H1 (cell line): ENCODE results near the gene PRKCA. TPM values are rescaled to one million over a fixed set of nuclear protein-coding genes. Genes with fewer than 3 reads are reported as not detected.

Source experiments
- CTCF ChIA-PET: fragments of 300-600 bp; sonication (Branson Sonifier 250); formaldehyde crosslinking; loops from one replicate; lab custom pipeline; 2021; ENCODE audit not compliant: partially characterized antibody; lab: Charles Lee
- POLR2A ChIA-PET: fragments of 300-600 bp; sonication (Branson Sonifier 250); formaldehyde crosslinking; loops from one replicate; lab custom pipeline; 2021; ENCODE audit warnings: inconsistent platforms; ENCODE audit not compliant: partially characterized antibody; lab: Charles Lee
- DNase-seq, 2 experiments: peaks; one replicate each; pipeline versions ENCODE4 v3.0.0 to v3.0.0-alpha.2; 2010 to 2022; ENCODE audit warnings: low spot score in 2 of 2, low read depth in 1 of 2, mixed read lengths in 1 of 2
- FAIRE-seq: peaks from 2 replicates; lab custom pipeline; 2011; peaks lifted over from hg19 to GRCh38; lab: Jason Lieb, UNC
- H2AFZ ChIP-seq: 2 replicates; pipeline ENCODE4 v1.8.1; 2012; ENCODE audit warnings: low read length, inconsistent platforms
- H2AK5ac ChIP-seq: 2 replicates; pipeline ENCODE4 v1.6.1; 2013; ENCODE audit warnings: low read depth, low read length
- H2BK120ac ChIP-seq: replicated peaks from 2 replicates; pipeline ENCODE3; 2013; ENCODE audit warnings: low read depth, low read length, inconsistent platforms
- H2BK12ac ChIP-seq: 2 replicates; pipeline ENCODE4 v1.6.1; 2013; ENCODE audit warnings: low read depth, low read length
- H2BK15ac ChIP-seq: 2 replicates; pipeline ENCODE4 v1.6.1; 2013; ENCODE audit warnings: low read length
- H2BK20ac ChIP-seq: 2 replicates; pipeline ENCODE4 v1.6.1; 2013; ENCODE audit warnings: low read length
- H2BK5ac ChIP-seq: 2 replicates; pipeline ENCODE4 v1.6.1; 2013; ENCODE audit warnings: low read depth, low read length
- H3K14ac ChIP-seq: 2 replicates; pipeline ENCODE4 v1.6.1; 2013; ENCODE audit warnings: inconsistent platforms; ENCODE audit not compliant: insufficient read length
- H3K18ac ChIP-seq: 2 replicates; pipeline ENCODE4 v1.6.1; 2013; ENCODE audit warnings: low read length; ENCODE audit errors: extremely low read depth
- H3K23ac ChIP-seq: 2 replicates; pipeline ENCODE4 v1.6.1; 2013; ENCODE audit warnings: inconsistent platforms; ENCODE audit not compliant: insufficient read length
- H3K23me2 ChIP-seq: 2 replicates; pipeline ENCODE4 v1.6.1; 2013; ENCODE audit warnings: low read depth, low read length
- H3K27ac ChIP-seq: 2 replicates; pipeline ENCODE4 v1.6.1; 2011; ENCODE audit warnings: low read depth, low read length, inconsistent platforms
- H3K27me3 ChIP-seq, 4 experiments: replicated peaks in 1 of 4; 1 replicate in 1 of 4; 2 replicates in 3 of 4; pipeline versions ENCODE4 v1.6.1 to v1.8.1; 2011 to 2013; ENCODE audit warnings: low read length in 3 of 4, mild to moderate bottlenecking in 3 of 4, inconsistent platforms in 2 of 4, mixed read lengths in 2 of 4, moderate library complexity in 1 of 4; ENCODE audit not compliant: control insufficient read depth in 3 of 4, insufficient read depth in 3 of 4; ENCODE audit errors: extremely low read depth in 1 of 4
- H3K36me3 ChIP-seq, 4 experiments: 2 replicates each; pipeline versions ENCODE4 v1.6.1 to v1.8.1; 2011 to 2013; ENCODE audit warnings: mild to moderate bottlenecking in 4 of 4, low read length in 3 of 4, moderate library complexity in 2 of 4, control low read depth in 1 of 4, inconsistent platforms in 1 of 4; ENCODE audit not compliant: insufficient read depth in 4 of 4, control insufficient read depth in 2 of 4
- H3K4ac ChIP-seq: replicated peaks from 2 replicates; pipeline ENCODE3; 2013; ENCODE audit warnings: low read length, low read depth, mixed read lengths, inconsistent platforms; ENCODE audit not compliant: insufficient read length
- H3K4me1 ChIP-seq, 4 experiments: replicated peaks in 1 of 4; 1 replicate in 1 of 4; 2 replicates in 3 of 4; pipeline versions ENCODE4 v1.6.1 to v1.8.1; 2011 to 2013; ENCODE audit warnings: low read length in 3 of 4, inconsistent platforms in 2 of 4, mixed read lengths in 1 of 4; ENCODE audit not compliant: insufficient read depth in 4 of 4, control insufficient read depth in 3 of 4
- H3K4me2 ChIP-seq, 2 experiments: 2 replicates each; pipeline versions ENCODE4 v1.6.1 to v1.8.1; 2011 to 2013; ENCODE audit warnings: low read depth in 2 of 2, low read length in 2 of 2, control low read depth in 1 of 2, inconsistent platforms in 1 of 2, mild to moderate bottlenecking in 1 of 2; ENCODE audit not compliant: insufficient read depth in 1 of 2
- H3K4me3 ChIP-seq, 4 experiments: fragments of 200-600, 300-600 bp in 1 of 4; sonication (generic), shearing (Covaris generic), sonication (Bioruptor Twin) in 1 of 4; 2 replicates each; pipeline versions ENCODE4 v1.5.1 to v1.8.1; 2011 to 2016; ENCODE audit warnings: low read length in 4 of 4, low read depth in 3 of 4, control low read depth in 2 of 4, inconsistent platforms in 2 of 4, mild to moderate bottlenecking in 2 of 4, mixed read lengths in 1 of 4, moderate library complexity in 1 of 4; ENCODE audit not compliant: insufficient read depth in 2 of 4; ENCODE audit errors: extremely low read depth in 1 of 4
- H3K56ac ChIP-seq: replicated peaks from 2 replicates; pipeline ENCODE3; 2013; ENCODE audit warnings: low read depth, mild to moderate bottlenecking, mixed read lengths, low read length, inconsistent platforms; ENCODE audit not compliant: insufficient read length
- H3K79me1 ChIP-seq: 2 replicates; pipeline ENCODE4 v1.6.1; 2013; ENCODE audit warnings: low read depth, low read length, control low read depth
- H3K79me2 ChIP-seq, 2 experiments: 2 replicates each; pipeline versions ENCODE4 v1.6.1 to v1.8.1; 2012 to 2013; ENCODE audit warnings: low read length in 2 of 2, mild to moderate bottlenecking in 2 of 2, inconsistent platforms in 1 of 2; ENCODE audit not compliant: insufficient read depth in 2 of 2, control insufficient read depth in 1 of 2
- H3K9ac ChIP-seq, 4 experiments: replicated peaks in 1 of 4; 1 replicate in 1 of 4; 2 replicates in 3 of 4; pipeline versions ENCODE4 v1.6.1 to v1.8.1; 2011 to 2013; ENCODE audit warnings: low read depth in 3 of 4, low read length in 3 of 4, control low read depth in 2 of 4, mild to moderate bottlenecking in 2 of 4, moderate library complexity in 2 of 4, inconsistent platforms in 1 of 4; ENCODE audit errors: extremely low read depth in 1 of 4
- H3K9me3 ChIP-seq, 2 experiments: 2 replicates each; pipeline versions ENCODE4 v1.6.1 to v1.8.1; 2012 to 2013; ENCODE audit warnings: mild to moderate bottlenecking in 2 of 2, moderate library complexity in 2 of 2, control low read depth in 1 of 2, inconsistent platforms in 1 of 2, low read depth in 1 of 2, low read length in 1 of 2, mixed read lengths in 1 of 2; ENCODE audit not compliant: insufficient read depth in 2 of 2
- H4K20me1 ChIP-seq, 2 experiments: replicated peaks in 1 of 2; 2 replicates each; pipeline versions ENCODE3 to v1.8.1; 2011 to 2013; ENCODE audit warnings: inconsistent platforms in 2 of 2, low read length in 2 of 2, mild to moderate bottlenecking in 1 of 2; ENCODE audit not compliant: insufficient read depth in 2 of 2, control insufficient read depth in 1 of 2
- H4K5ac ChIP-seq: 2 replicates; pipeline ENCODE4 v1.6.1; 2013; ENCODE audit warnings: low read length, low read depth, mixed read lengths, inconsistent platforms; ENCODE audit not compliant: insufficient read length
- H4K8ac ChIP-seq: 2 replicates; pipeline ENCODE4 v1.8.0; 2013; ENCODE audit warnings: mild to moderate bottlenecking, moderate library complexity, low read length, inconsistent platforms; ENCODE audit not compliant: insufficient read depth; ENCODE audit errors: extremely low read depth
- H4K91ac ChIP-seq: replicated peaks from 2 replicates; pipeline ENCODE3; 2013; ENCODE audit warnings: low read length, mixed read lengths, inconsistent platforms; ENCODE audit not compliant: insufficient read length
- CBX5 ChIP-seq: fragments of 300-800, 300-1000 bp; sonication (generic); IDR thresholded peaks from 2 replicates; pipeline ENCODE4 v1.7.1; 2016; ENCODE audit warnings: antibody characterized with exemption, low read length, low read depth
- EP300 ChIP-seq, 2 experiments: IDR thresholded peaks; 1 replicate in 1 of 2; 2 replicates in 1 of 2; pipeline ENCODE4 v1.6.1; 2011 to 2012; ENCODE audit warnings: low read depth in 2 of 2, low read length in 2 of 2, mild to moderate bottlenecking in 2 of 2, borderline replicate concordance in 1 of 2, inconsistent platforms in 1 of 2, moderate library complexity in 1 of 2
- JUN ChIP-seq: IDR thresholded peaks from 2 replicates; pipeline ENCODE4 v1.6.1; 2011; ENCODE audit warnings: low read depth, mild to moderate bottlenecking, improper control_type of control experiment, low read length
- KDM4A ChIP-seq: IDR thresholded peaks from one replicate; pipeline ENCODE4 v1.7.1; 2012; ENCODE audit warnings: low read depth, mild to moderate bottlenecking, moderate library complexity, low read length, inconsistent platforms; ENCODE audit not compliant: severe bottlenecking
- SIRT6 ChIP-seq: IDR thresholded peaks from one replicate; pipeline ENCODE4 v1.7.1; 2012; ENCODE audit warnings: low read length, inconsistent platforms
- SUZ12 ChIP-seq: fragments of 200-600 bp; sonication (generic); IDR thresholded peaks from 2 replicates; pipeline ENCODE4 v1.6.1; 2012; ENCODE audit warnings: mild to moderate bottlenecking, inconsistent platforms, low read length, moderate library complexity, mixed read lengths
- WGBS, 2 experiments: shearing (Covaris generic) in 1 of 2; methylation state at CpG; one replicate each; pipeline versions ENCODE4 v1.1.6 to v1.1.7; 2013 to 2015; ENCODE audit warnings: low lambda C conversion rate in 2 of 2, mixed read lengths in 2 of 2, inconsistent platforms in 1 of 2, low coverage in 1 of 2, missing lambda C conversion rate in 1 of 2; ENCODE audit not compliant: insufficient replicate concordance in 2 of 2, insufficient coverage in 1 of 2, insufficient read length in 1 of 2; ENCODE audit errors: extremely low coverage in 1 of 2, missing lambda C conversion rate in 1 of 2; 5-methylcytosine and 5-hydroxymethylcytosine counted together
- polyA plus RNA-seq, 7 experiments: library from polyadenylated mRNA; depleted of rRNA in 3 of 7; stranded (reverse) in 5 of 7; unstranded in 2 of 7; fragments of >200 nt in 5 of 7; fragments of 200-250 nt in 2 of 7; gene quantifications; 1 replicate in 5 of 7; 2 replicates in 1 of 7; 4 replicates in 1 of 7; pipeline versions ENCODE4 v1.2.1 to v1.2.3, GENCODE V29; 2011 to 2013; ENCODE audit warnings: missing spikeins in 2 of 7, mixed read lengths in 2 of 7
- total RNA-seq: library from RNA; stranded (reverse); fragmentation: NEBNext Ultra II Directional; extraction: Animal tissue kit (Norgen Biotek cat#: 25700); gene quantifications from 2 replicates; pipeline ENCODE4 v1.2.1, GENCODE V29; 2021

Gene PRKCA
- total and polyA plus RNA-seq, 2 of the 8 experiments (the other 6 are each of a cell fraction or from before 2014, with no cell fraction given), result 5.8 to 17.8 TPM

DNA sequence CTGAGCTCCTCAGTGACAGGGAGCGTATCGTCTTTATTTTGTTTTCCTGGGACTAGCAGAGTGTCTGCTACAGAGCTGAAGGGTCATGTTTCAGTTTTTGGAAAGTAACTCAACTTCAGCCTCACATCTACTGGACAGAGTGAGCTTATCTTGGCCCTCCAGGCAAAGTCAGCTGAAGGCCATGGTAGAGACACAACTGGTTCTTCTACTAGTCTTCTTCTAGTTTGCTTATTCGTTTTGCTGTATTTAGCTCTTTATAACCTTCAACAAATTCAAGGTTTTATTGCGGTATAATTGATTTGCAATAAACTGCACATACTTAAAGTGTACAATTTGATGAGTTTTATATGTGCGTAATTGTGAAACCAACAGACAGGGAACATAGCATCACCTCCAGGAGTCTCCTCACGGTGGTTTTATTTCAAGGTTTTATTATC is 6.1 kb upstream of the PRKCA start:
- no peak overlapping the region for H2BK20ac ChIP-seq
- H3K4me2 ChIP-seq, result no peak overlapping the region
- DNase-seq (no peak), FAIRE-seq (no peak)
- no peak overlapping the region for H2BK120ac ChIP-seq
- no peak overlapping the region for H3K14ac ChIP-seq
- no peak overlapping the region for H2BK12ac ChIP-seq
- no peak overlapping the region for H3K27ac ChIP-seq
- WGBS, 2 experiments, result 97% methylated on average over 6 of the region's 6 CpGs; no CpG with 5 or more reads in 1 of the 2 experiments
- H3K23me2 ChIP-seq, result no peaks in the 10 kb centered on the region
- H3K56ac ChIP-seq, result no peak overlapping the region
- H3K4ac ChIP-seq, result no peak overlapping the region
- H3K79me1 ChIP-seq, result no peaks in the 10 kb centered on the region
- H3K36me3 ChIP-seq, result no peaks in the 10 kb centered on the region
- H4K91ac ChIP-seq, result no peak overlapping the region
- ChIA-PET CTCF (interaction anchor here (0.6 to 1.0 kb wide), 5 partner anchors 14 to 402 kb away, joined by 3 to 5 read pairs (median 3); no protein-coding TSS in a partner anchor), POLR2A (no interaction called here)
- no peak overlapping the region for H2BK15ac ChIP-seq
- H3K9ac ChIP-seq, result no peak overlapping the region
- no peaks in the 10 kb centered on the region; a peak in 2 of 7 replicates for H3K4me1 ChIP-seq
- H4K20me1 ChIP-seq, result no peaks in the 10 kb centered on the region
- H3K9me3 ChIP-seq, result no peaks in the 10 kb centered on the region
- no peak overlapping the region for H3K23ac ChIP-seq
- H2AFZ ChIP-seq, result no peak overlapping the region
- H3K18ac ChIP-seq, result no peak overlapping the region
- no peaks in the 10 kb centered on the region for H3K79me2 ChIP-seq
- H3K4me3 ChIP-seq, result no peak overlapping the region
- peaks cover 0 to 11% (median 5%) of the 10 kb centered on the region in 4 experiments; a peak in 5 of 7 replicates for H3K27me3 ChIP-seq
- no peak overlapping the region for H4K8ac ChIP-seq
- no peak overlapping the region for H4K5ac ChIP-seq
- no peak overlapping the region for H2AK5ac ChIP-seq
- no peak overlapping the region for H2BK5ac ChIP-seq
- no peak for TF ChIP-seq KDM4A
- no peak for TF ChIP-seq JUN
- no peak for TF ChIP-seq CBX5
- no peak for TF ChIP-seq SIRT6
- TF ChIP-seq SUZ12, result no peak
- TF ChIP-seq EP300 (IDR thresholded peaks at IDR 0.05; ENCODE audit: borderline replicate concordance in 1 of 2, low read depth in 2 of 2, low read length in 2 of 2), result no peak
